Osteoblast (primary cell): ENCODE data around the gene CMSS1. TPM values are rescaled to one million over a fixed set of nuclear protein-coding genes. Genes with fewer than 3 reads are reported as not detected.

Experiments used
- DNase-seq: peaks from one replicate; pipeline ENCODE4 v3.0.0; 2011; ENCODE audit warnings: low spot score, mixed read lengths; ENCODE audit not compliant: insufficient read length; ENCODE audit errors: missing footprints
- H2AFZ ChIP-seq: 2 replicates; pipeline ENCODE4 v1.6.0; 2011; ENCODE audit warnings: mild to moderate bottlenecking, low read length
- H3K27ac ChIP-seq: 2 replicates; pipeline ENCODE4 v1.5.1; 2011; ENCODE audit warnings: mild to moderate bottlenecking, low read depth, low read length, moderate library complexity
- H3K27me3 ChIP-seq: 2 replicates; pipeline ENCODE4 v1.6.0; 2012; ENCODE audit warnings: mild to moderate bottlenecking, control low read depth, inconsistent platforms, low read length, moderate library complexity; ENCODE audit not compliant: insufficient read depth
- H3K36me3 ChIP-seq: 2 replicates; pipeline ENCODE4 v1.5.1; 2011; ENCODE audit warnings: mild to moderate bottlenecking, low read length, control low read depth, moderate library complexity; ENCODE audit not compliant: insufficient read depth
- H3K4me1 ChIP-seq: 2 replicates; pipeline ENCODE4 v1.5.1; 2011; ENCODE audit warnings: mild to moderate bottlenecking, low read length, control low read depth, moderate library complexity; ENCODE audit not compliant: insufficient read depth
- H3K4me2 ChIP-seq: 2 replicates; pipeline ENCODE4 v1.6.0; 2011; ENCODE audit warnings: mild to moderate bottlenecking, low read length; ENCODE audit not compliant: insufficient read depth
- H3K4me3 ChIP-seq: fragments of 200-600 bp; sonication (generic); 3 replicates; pipeline ENCODE4 v1.5.1; 2012; ENCODE audit warnings: mild to moderate bottlenecking, low read length, inconsistent platforms; ENCODE audit not compliant: insufficient read depth
- H3K79me2 ChIP-seq: 2 replicates; pipeline ENCODE4 v1.6.0; 2012; ENCODE audit warnings: mild to moderate bottlenecking, low read length, control low read depth, inconsistent platforms; ENCODE audit not compliant: insufficient read depth
- H3K9me3 ChIP-seq: 2 replicates; pipeline ENCODE4 v1.5.1; 2011; ENCODE audit warnings: low read depth, low read length, control low read depth
- H4K20me1 ChIP-seq: 2 replicates; pipeline ENCODE4 v1.6.0; 2012; ENCODE audit warnings: mild to moderate bottlenecking, low read length, control low read depth; ENCODE audit not compliant: insufficient read depth
- CTCF ChIP-seq: IDR thresholded peaks from 2 replicates; pipeline ENCODE4 v1.5.1; 2011; ENCODE audit warnings: mild to moderate bottlenecking, low read depth, low read length, moderate library complexity; ENCODE audit errors: extremely low read depth
- total RNA-seq: library from RNA; depleted of rRNA; stranded (reverse); fragments of >200 nt; gene quantifications from 2 replicates; pipeline ENCODE4 v1.2.3, GENCODE V29; 2012

Gene CMSS1
- total RNA-seq, 1 donor, result 15.9 TPM

GRCh38 chr3:100010087-100010417 lies 192.4 kb downstream of the CMSS1 start:
- Histone ChIP-seq H3K9me3 (no peaks in the 10 kb centered on the region), H4K20me1 (no peaks in the 10 kb centered on the region), H3K36me3 (no peaks in the 10 kb centered on the region), H3K79me2 (no peaks in the 10 kb centered on the region), H3K4me2 (no peak overlapping the region), H3K4me3 (no peak overlapping the region), H3K27me3 (no peaks in the 10 kb centered on the region), H3K27ac (no peak overlapping the region), H3K4me1 (peaks cover 14% of the 10 kb centered on the region), H2AFZ (no peak overlapping the region)
- TF ChIP-seq CTCF, result no peak
- no peak for DNase-seq

GRCh38 chr3:100018806-100019205 lies 201.1 kb downstream of the CMSS1 start:
- Histone ChIP-seq H3K4me2 (no peak overlapping the region), H3K27ac (no peak overlapping the region), H3K79me2 (no peaks in the 10 kb centered on the region), H3K9me3 (no peaks in the 10 kb centered on the region), H2AFZ (no peak overlapping the region), H3K4me1 (peaks cover 24% of the 10 kb centered on the region), H3K36me3 (no peaks in the 10 kb centered on the region), H3K27me3 (no peaks in the 10 kb centered on the region), H4K20me1 (no peaks in the 10 kb centered on the region), H3K4me3 (no peak overlapping the region)
- TF ChIP-seq CTCF, result no peak
- no peak for DNase-seq

DNA sequence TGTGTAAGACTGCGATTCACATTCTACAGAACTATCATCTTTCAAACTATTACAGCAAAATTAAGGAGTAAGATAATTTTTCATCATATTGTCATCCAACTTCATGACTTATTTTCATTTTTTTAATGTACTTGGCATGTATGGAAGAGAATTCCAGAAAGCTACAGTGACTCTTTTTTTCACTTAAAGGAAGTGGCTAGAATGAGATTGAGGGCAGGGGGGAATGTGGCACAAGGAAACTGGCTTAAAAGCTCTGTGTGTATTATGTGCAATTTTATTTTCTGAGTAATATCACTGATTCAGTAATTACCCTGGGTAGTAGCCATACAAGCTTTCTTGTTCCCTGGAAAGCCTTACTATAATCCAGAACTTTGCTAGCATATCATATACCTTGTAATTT lies 202.1 kb downstream of the CMSS1 start:
- Histone ChIP-seq H3K4me2 (no peak overlapping the region), H3K27ac (no peak overlapping the region), H2AFZ (no peak overlapping the region), H3K4me1 (peaks cover 33% of the 10 kb centered on the region), H3K27me3 (no peaks in the 10 kb centered on the region), H3K79me2 (no peaks in the 10 kb centered on the region), H3K4me3 (no peak overlapping the region), H3K9me3 (no peaks in the 10 kb centered on the region), H4K20me1 (no peaks in the 10 kb centered on the region), H3K36me3 (no peaks in the 10 kb centered on the region)
- DNase-seq, result no peak
- TF ChIP-seq CTCF, result no peak

DNA sequence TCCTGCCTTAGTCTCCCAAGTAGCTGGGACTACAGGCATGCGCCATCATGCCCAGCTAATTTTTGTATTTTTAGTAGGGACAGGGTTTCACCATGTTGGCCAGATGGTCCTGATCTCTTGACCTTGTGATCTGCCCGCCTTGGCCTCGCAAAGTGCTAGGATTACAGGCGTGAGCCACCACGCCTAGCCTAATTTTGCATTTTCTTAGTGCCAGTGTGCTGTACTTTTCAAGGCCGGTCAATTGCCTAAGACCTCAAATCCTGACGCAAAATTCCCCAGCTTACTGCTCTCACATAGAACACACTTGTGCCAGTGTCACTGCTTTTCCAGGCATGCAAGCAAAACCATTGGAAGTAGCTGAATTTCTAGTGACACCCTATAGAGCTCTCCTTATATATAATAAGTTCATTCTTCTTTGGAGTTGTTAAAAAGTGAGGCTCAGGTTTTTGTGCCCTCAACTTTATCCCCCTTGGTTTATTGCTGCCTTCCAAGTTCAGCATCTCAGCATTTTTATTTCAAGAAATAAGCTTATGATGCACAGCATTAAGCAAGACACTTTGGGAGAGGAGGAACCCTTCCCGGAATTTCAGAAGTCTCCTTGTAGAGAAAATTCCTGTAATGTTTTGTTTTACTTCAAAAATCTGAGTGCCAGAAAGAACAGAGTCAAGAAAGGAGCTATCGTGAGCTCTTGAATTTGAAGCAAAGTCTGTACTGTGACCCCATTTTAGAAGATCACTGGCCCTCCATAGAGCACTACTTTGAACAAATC lies 203.4 kb downstream of the CMSS1 start:
- DNase-seq, result no peak
- H3K9me3 ChIP-seq, result no peaks in the 10 kb centered on the region
- peak overlapping the region; percentile 31 for H3K27ac ChIP-seq
- H3K27me3 ChIP-seq, result no peaks in the 10 kb centered on the region
- H3K79me2 ChIP-seq, result no peaks in the 10 kb centered on the region
- H4K20me1 ChIP-seq, result no peaks in the 10 kb centered on the region
- H3K4me2 ChIP-seq, result no peak overlapping the region
- no peak overlapping the region for H3K4me3 ChIP-seq
- H3K4me1 ChIP-seq, result peaks cover 42% of the 10 kb centered on the region
- no peak overlapping the region for H2AFZ ChIP-seq
- H3K36me3 ChIP-seq, result no peaks in the 10 kb centered on the region
- TF ChIP-seq CTCF, result no peak
